ENCODE results near the gene PSME3. TPM values are rescaled to one million over a fixed set of nuclear protein-coding genes. Genes with fewer than 3 reads are reported as not detected.
"Not testable (repeated sequence)": the region's sequence is repeated elsewhere in the genome, so short reads cannot be mapped to it uniquely, and the experiment has no call there.

The PSME3 gene
- total RNA-seq, 2 donors from 2014 or later: 41.2 to 82.5 TPM

DNA sequence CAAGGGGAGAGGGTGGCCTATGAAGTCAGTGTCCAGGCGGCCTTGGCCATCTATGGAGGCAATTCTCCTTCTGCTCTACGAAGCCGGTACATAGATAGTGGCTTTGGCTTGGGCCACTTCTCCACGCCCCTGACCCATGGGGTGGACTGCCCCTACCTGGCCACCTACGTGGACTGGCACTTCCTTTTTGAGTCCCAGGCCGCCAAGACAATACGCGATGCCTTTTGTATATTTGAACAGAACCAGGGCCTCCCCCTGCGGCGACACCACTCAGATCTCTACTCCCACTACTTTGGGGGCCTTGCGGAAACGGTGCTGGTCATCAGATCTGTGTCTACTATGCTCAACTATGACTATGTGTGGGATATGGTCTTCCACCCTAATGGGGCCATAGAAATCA is 35.1 kb downstream of the PSME3 start:
- DNase-seq (ENCODE audit: low spot score) (no peak), ATAC-seq (ENCODE audit: insufficient number of reproducible peaks, low FRiP score, low read depth) (no peak)
- H3K27ac ChIP-seq: no peak overlapping the region
- no peaks in the 10 kb centered on the region for H3K4me1 ChIP-seq (ENCODE audit: control insufficient read depth in 1 of 2, low read depth in 2 of 2)
- H3K9me3 ChIP-seq: no peaks in the 10 kb centered on the region
- TF ChIP-seq, protein P1, sequence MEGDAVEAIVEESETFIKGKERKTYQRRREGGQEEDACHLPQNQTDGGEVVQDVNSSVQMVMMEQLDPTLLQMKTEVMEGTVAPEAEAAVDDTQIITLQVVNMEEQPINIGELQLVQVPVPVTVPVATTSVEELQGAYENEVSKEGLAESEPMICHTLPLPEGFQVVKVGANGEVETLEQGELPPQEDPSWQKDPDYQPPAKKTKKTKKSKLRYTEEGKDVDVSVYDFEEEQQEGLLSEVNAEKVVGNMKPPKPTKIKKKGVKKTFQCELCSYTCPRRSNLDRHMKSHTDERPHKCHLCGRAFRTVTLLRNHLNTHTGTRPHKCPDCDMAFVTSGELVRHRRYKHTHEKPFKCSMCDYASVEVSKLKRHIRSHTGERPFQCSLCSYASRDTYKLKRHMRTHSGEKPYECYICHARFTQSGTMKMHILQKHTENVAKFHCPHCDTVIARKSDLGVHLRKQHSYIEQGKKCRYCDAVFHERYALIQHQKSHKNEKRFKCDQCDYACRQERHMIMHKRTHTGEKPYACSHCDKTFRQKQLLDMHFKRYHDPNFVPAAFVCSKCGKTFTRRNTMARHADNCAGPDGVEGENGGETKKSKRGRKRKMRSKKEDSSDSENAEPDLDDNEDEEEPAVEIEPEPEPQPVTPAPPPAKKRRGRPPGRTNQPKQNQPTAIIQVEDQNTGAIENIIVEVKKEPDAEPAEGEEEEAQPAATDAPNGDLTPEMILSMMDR (IDR thresholded peaks at IDR 0.05): no peak
- no peaks in the 10 kb centered on the region for H3K27me3 ChIP-seq (replicated peaks; ENCODE audit: insufficient read depth)
- H3K36me3 ChIP-seq: peaks cover 31% of the 10 kb centered on the region
- H3K4me3 ChIP-seq: no peak overlapping the region

DNA sequence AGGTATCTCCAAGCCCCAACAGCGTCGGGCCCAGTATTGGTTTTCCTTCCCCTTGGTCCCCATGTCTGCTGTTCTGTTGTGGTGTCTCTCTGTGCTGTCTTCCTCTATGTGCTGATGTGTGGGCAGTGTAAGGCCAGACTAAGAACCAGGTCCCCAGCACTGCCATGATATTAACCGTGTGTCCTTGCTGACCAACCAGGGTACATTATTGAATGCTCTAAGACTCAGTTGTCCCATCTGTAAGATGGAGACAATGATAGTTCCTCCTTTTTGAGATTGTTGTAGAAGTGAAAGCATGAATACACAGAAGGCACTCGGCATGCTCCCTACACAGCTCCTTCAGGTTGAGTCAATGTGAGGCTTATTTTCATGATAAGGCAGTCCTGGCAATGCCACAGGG is 38.5 kb downstream of the PSME3 start:
- Histone ChIP-seq H3K4me3 (no peak overlapping the region), H3K4me1 (ENCODE audit: control insufficient read depth in 1 of 2, low read depth in 2 of 2) (no peaks in the 10 kb centered on the region), H3K36me3 (peaks cover 31% of the 10 kb centered on the region), H3K9me3 (no peaks in the 10 kb centered on the region), H3K27me3 (replicated peaks; ENCODE audit: insufficient read depth) (no peaks in the 10 kb centered on the region), H3K27ac (no peak overlapping the region)
- DNase-seq (ENCODE audit: low spot score) (no peak), ATAC-seq (ENCODE audit: insufficient number of reproducible peaks, low FRiP score, low read depth) (no peak)
- TF ChIP-seq, protein P1 (IDR thresholded peaks at IDR 0.05): no peak

DNA sequence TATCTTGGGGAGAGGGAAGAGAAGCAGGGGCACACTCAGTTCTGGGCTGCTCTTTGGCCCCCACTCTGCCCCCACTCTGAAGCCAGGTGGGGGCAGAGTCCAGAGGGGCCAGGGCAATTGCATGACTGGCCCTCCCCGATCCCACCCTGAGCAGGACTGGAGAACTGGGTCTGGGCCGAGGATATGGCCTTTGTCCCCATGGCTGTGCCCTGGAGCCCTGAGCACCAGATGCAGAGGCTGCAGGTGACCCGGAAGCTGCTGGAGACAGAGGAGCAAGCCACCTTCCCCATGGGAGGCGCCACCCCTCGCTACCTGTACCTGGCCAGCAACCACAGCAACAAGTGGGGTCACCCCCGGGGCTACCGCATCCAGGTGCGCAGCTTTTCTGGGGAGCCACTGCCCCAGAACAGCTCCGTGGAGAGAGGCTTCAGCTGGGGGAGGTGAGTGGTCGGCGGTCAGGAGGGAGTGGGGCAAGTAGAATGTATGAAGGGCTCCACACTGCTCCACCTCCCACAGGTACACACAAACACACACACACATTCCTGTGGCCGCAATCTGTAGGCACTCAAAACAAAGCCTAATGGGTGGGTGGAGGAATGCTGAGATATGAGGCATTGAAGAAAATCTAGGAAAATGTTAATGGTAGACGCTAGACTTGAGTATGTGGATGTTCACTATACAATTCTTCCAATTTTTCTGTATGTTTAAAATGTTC is 39.2 kb downstream of the PSME3 start:
- H3K4me1 ChIP-seq (ENCODE audit: control insufficient read depth in 1 of 2, low read depth in 2 of 2): no peaks in the 10 kb centered on the region
- no peaks in the 10 kb centered on the region for H3K27me3 ChIP-seq (replicated peaks; ENCODE audit: insufficient read depth)
- DNase-seq (ENCODE audit: low spot score) (no peak), ATAC-seq (ENCODE audit: insufficient number of reproducible peaks, low FRiP score, low read depth) (no peak)
- H3K36me3 ChIP-seq: peaks cover 25% of the 10 kb centered on the region
- H3K9me3 ChIP-seq: no peaks in the 10 kb centered on the region
- H3K4me3 ChIP-seq: no peak overlapping the region
- H3K27ac ChIP-seq: no peak overlapping the region
- TF ChIP-seq, protein P1 (IDR thresholded peaks at IDR 0.05): no peak

DNA sequence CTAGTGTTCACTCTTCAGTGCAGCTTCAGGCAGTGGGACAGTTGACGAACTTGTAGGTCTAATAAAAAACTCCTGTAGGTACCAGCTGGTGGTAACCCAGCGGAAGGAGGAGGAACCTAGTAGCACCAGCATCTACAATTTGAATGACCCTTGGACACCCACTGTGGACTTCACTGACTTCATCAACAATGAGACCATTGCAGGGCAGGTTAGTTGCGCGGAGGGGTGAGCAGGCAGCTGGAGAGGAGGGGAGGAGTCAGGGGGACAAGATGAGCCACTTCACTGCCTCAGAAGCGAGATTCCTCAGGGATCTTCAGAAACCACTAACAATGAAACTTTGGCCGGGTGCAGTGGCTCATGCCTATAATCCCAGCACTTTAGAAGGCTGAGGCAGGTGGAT is 40.1 kb downstream of the PSME3 start:
- Histone ChIP-seq H3K36me3 (peaks cover 25% of the 10 kb centered on the region), H3K27ac (no peak overlapping the region), H3K4me3 (no peak overlapping the region), H3K27me3 (replicated peaks; ENCODE audit: insufficient read depth) (no peaks in the 10 kb centered on the region), H3K9me3 (no peaks in the 10 kb centered on the region), H3K4me1 (ENCODE audit: control insufficient read depth in 1 of 2, low read depth in 2 of 2) (no peaks in the 10 kb centered on the region)
- DNase-seq (ENCODE audit: low spot score) (no peak), ATAC-seq (ENCODE audit: insufficient number of reproducible peaks, low FRiP score, low read depth) (no peak)
- TF ChIP-seq, protein P1 (IDR thresholded peaks at IDR 0.05): no peak

DNA sequence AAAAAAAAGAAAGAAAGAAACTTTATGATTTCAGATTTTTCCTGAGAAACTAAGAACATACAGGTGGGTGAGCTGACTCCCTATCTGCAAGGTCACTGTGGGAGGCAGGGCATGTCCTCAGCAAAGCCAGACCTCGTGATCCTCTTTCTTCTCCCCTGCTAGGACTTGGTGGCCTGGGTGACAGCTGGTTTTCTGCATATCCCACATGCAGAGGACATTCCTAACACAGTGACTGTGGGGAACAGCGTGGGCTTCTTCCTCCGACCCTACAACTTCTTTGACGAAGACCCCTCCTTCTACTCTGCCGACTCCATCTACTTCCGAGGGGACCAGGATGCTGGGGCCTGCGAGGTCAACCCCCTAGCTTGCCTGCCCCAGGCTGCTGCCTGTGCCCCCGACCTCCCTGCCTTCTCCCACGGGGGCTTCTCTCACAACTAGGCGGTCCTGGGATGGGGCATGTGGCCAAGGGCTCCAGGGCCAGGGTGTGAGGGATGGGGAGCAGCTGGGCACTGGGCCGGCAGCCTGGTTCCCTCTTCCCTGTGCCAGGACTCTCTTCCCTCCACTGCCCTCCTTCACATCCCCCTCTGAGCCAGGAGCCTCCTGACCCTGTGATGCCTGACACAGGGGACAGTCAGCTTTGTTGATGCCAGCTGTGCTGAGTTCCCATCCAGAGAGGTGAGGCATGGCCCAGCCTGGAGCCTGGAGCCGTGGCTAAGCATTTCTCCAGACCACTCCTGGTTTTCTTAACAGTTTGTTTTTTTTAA is 40.9 kb downstream of the PSME3 start:
- not testable (repeated sequence) for DNase-seq (ENCODE audit: low spot score); H3K4me1 ChIP-seq (ENCODE audit: control insufficient read depth in 1 of 2, low read depth in 2 of 2); H3K27ac ChIP-seq; ATAC-seq (ENCODE audit: insufficient number of reproducible peaks, low FRiP score, low read depth); H3K9me3 ChIP-seq; H3K27me3 ChIP-seq (replicated peaks; ENCODE audit: insufficient read depth); H3K4me3 ChIP-seq
- H3K36me3 ChIP-seq: peaks cover 25% of the 10 kb centered on the region
